KMS-11 (cell line): ENCODE measurements around the gene C1QTNF1.

ENCODE experiments used
- H2AFZ ChIP-seq: fragments of 200-600 bp; sonication (generic); 2 replicates; pipeline ENCODE4 v1.6.1; 2016; ENCODE audit warnings: antibody characterized with exemption, mixed run types, low read depth
- H3K27ac ChIP-seq: fragments of 200-600 bp; sonication (generic); 2 replicates; pipeline ENCODE4 v1.6.1; 2016; ENCODE audit warnings: mild to moderate bottlenecking, mixed run types
- H3K27me3 ChIP-seq: fragments of 200-600 bp; sonication (generic); 2 replicates; pipeline ENCODE4 v1.6.1; 2017; ENCODE audit warnings: mild to moderate bottlenecking, low read depth, mixed run types, moderate library complexity; ENCODE audit not compliant: insufficient read depth
- H3K36me3 ChIP-seq: fragments of 200-600 bp; sonication (generic); 2 replicates; pipeline ENCODE4 v1.6.1; 2017; ENCODE audit warnings: mild to moderate bottlenecking, mixed run types; ENCODE audit not compliant: insufficient read depth
- H3K4me1 ChIP-seq: fragments of 200-600 bp; sonication (generic); 2 replicates; pipeline ENCODE4 v1.6.1; 2016; ENCODE audit warnings: mild to moderate bottlenecking, low read depth, mixed run types; ENCODE audit not compliant: poor library complexity, severe bottlenecking
- H3K4me2 ChIP-seq: fragments of 200-600 bp; sonication (generic); 2 replicates; pipeline ENCODE4 v1.7.0; 2016; ENCODE audit warnings: mild to moderate bottlenecking, mixed run types
- H3K4me3 ChIP-seq: fragments of 200-600 bp; sonication (generic); IDR thresholded peaks from 2 replicates; pipeline ENCODE4 v1.6.1; 2017; ENCODE audit warnings: low read depth, low read length, mixed read lengths; ENCODE audit not compliant: insufficient read depth
- H3K79me2 ChIP-seq: fragments of 200-600 bp; sonication (generic); 2 replicates; pipeline ENCODE4 v1.6.1; 2016; ENCODE audit warnings: low read depth, mixed run types; ENCODE audit not compliant: insufficient read depth
- H3K9ac ChIP-seq: fragments of 200-600 bp; sonication (generic); 2 replicates; pipeline ENCODE4 v1.6.1; 2016; ENCODE audit warnings: mild to moderate bottlenecking, mixed run types
- H4K20me1 ChIP-seq: fragments of 200-600 bp; sonication (generic); 2 replicates; pipeline ENCODE4 v1.6.1; 2016; ENCODE audit warnings: mild to moderate bottlenecking, mixed run types; ENCODE audit not compliant: insufficient read depth
- TF ChIP-seq, protein P1 (sequence below): fragments of 200-600 bp; sonication (generic); conservative IDR thresholded peaks from 2 replicates; pipeline ENCODE4 v1.6.1; 2017; ENCODE audit warnings: low read depth, mild to moderate bottlenecking, antibody characterized with exemption, low read length, moderate library complexity, mixed read lengths

Gene C1QTNF1

DNA sequence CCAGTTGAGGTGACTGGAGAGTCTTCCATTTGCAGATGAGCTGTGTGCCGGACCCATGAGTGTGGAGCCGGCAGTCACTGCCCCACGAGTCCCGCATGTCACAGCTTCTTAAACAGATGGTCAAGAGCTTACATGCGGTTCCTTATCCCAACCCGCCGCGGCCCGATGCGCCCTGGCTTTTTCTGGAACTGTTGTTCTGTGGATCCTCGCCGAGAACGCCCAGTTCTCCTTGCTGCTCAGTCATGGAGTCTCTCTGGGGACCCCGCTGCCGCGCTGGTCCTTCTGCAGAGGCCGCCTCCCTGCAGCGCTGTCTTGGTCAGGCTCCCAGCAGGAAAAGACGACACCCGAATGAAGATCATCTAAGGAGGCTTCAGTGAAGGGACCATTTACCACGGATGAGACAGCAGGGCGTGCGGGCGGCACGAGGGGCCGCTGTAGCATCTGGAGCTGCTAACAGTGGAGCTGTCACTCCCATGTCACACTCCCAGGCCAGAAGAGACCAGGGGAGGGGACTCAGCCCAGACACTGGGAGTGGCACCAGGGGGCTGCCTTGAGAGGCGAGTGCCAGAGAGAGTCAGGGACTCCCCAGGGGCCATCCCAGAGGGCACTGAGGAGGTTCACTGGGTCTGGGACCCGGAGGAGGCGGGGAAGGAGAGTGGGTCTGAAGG is 33.5 kb upstream of the C1QTNF1 start:
- no peaks in the 10 kb centered on the region for H4K20me1 ChIP-seq

DNA sequence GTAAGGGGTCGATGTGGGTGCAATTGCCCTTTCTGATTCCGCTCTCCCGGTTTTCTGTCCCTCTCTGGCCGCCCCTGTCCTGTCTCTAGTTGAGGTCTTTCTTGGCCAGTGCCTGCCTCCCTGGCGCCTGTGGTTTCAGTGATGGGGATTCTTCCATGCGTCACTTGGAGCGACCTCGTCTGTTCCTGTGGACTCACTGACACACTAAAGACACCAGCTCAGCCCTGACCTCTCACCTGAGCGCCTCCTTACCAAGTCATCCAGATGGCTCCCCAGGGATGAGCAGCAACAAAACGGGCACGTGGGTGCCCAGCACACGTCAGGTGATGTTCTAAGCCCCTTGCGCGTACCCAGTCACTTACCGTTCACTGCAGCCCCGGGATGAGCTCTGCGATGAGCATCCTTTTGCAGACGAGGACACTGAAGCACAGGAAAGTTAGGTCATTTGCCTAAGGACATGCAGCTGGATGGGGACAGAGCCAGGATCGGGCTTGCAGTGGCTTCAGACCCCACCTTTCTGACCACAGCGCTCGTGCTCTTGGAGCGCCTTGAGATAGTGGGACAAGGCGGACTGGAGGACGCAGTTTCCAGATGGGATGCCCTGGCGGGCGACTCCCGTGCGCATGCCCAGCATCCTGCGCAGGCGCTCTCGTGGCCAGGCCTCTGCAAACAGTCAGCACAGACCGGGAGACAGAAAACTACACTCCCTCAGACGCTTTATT is 32.8 kb upstream of the C1QTNF1 start:
- Histone ChIP-seq H3K27me3 (no peaks in the 10 kb centered on the region), H3K36me3 (no peaks in the 10 kb centered on the region), H3K79me2 (no peaks in the 10 kb centered on the region), H3K27ac (no peak overlapping the region), H3K4me1 (peaks cover 9% of the 10 kb centered on the region), H4K20me1 (no peaks in the 10 kb centered on the region), H3K4me2 (no peak overlapping the region), H2AFZ (no peak overlapping the region), H3K9ac (no peak overlapping the region), H3K4me3 (no peak overlapping the region)
- TF ChIP-seq, protein P1, sequence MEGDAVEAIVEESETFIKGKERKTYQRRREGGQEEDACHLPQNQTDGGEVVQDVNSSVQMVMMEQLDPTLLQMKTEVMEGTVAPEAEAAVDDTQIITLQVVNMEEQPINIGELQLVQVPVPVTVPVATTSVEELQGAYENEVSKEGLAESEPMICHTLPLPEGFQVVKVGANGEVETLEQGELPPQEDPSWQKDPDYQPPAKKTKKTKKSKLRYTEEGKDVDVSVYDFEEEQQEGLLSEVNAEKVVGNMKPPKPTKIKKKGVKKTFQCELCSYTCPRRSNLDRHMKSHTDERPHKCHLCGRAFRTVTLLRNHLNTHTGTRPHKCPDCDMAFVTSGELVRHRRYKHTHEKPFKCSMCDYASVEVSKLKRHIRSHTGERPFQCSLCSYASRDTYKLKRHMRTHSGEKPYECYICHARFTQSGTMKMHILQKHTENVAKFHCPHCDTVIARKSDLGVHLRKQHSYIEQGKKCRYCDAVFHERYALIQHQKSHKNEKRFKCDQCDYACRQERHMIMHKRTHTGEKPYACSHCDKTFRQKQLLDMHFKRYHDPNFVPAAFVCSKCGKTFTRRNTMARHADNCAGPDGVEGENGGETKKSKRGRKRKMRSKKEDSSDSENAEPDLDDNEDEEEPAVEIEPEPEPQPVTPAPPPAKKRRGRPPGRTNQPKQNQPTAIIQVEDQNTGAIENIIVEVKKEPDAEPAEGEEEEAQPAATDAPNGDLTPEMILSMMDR: no peak

More for the DNA sequence above, 33.5 kb upstream of the C1QTNF1 start:
- H3K27me3 ChIP-seq: no peaks in the 10 kb centered on the region
- peaks cover 16% of the 10 kb centered on the region for H3K4me1 ChIP-seq
- TF ChIP-seq, protein P1: no peak
- no peak overlapping the region for H3K4me2 ChIP-seq
- H2AFZ ChIP-seq: no peak overlapping the region
- H3K4me3 ChIP-seq: no peak overlapping the region
- no peaks in the 10 kb centered on the region for H3K36me3 ChIP-seq
- no peaks in the 10 kb centered on the region for H3K79me2 ChIP-seq
- no peak overlapping the region for H3K27ac ChIP-seq
- no peak overlapping the region for H3K9ac ChIP-seq

DNA sequence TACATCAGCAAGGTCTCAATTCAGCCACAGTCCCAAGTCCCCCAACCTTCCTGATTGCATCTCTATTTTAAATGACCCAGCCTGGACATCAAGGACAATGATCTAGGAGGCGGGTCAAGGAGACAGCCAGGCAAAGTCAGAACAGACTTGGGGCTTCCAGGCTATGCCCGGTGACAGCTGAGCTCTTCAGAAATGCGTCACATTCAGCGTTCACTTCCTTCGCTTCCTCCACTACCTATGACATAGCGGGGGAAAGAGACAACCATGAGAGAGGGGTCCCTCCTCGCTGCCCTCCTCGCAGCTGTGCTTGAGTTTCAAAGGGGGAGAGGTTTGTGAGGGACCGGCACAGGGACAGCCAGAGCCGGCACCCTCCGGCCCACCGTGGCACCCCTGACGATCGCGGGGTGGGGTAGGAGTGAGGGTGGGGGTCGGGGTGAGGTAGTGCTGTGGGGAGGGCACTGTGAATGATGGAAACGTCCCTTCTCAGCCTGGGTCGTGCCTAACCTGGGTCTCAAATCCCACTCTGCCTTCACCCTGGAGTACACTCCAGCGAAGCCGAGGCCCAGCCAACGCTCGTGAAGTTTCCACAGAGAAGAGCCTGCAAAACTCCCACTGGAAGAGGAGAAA is 31.9 kb upstream of the C1QTNF1 start:
- no peak overlapping the region for H2AFZ ChIP-seq
- H3K9ac ChIP-seq: no peak overlapping the region
- H3K4me3 ChIP-seq: no peak overlapping the region
- no peak overlapping the region for H3K4me2 ChIP-seq
- H3K36me3 ChIP-seq: peaks cover 4% of the 10 kb centered on the region; the same call in 1 of the 2 replicates
- TF ChIP-seq, protein P1: no peak
- no peaks in the 10 kb centered on the region for H3K79me2 ChIP-seq
- H4K20me1 ChIP-seq: no peaks in the 10 kb centered on the region
- peaks cover under 1% of the 10 kb centered on the region for H3K4me1 ChIP-seq
- no peaks in the 10 kb centered on the region for H3K27me3 ChIP-seq
- H3K27ac ChIP-seq: no peak overlapping the region

DNA sequence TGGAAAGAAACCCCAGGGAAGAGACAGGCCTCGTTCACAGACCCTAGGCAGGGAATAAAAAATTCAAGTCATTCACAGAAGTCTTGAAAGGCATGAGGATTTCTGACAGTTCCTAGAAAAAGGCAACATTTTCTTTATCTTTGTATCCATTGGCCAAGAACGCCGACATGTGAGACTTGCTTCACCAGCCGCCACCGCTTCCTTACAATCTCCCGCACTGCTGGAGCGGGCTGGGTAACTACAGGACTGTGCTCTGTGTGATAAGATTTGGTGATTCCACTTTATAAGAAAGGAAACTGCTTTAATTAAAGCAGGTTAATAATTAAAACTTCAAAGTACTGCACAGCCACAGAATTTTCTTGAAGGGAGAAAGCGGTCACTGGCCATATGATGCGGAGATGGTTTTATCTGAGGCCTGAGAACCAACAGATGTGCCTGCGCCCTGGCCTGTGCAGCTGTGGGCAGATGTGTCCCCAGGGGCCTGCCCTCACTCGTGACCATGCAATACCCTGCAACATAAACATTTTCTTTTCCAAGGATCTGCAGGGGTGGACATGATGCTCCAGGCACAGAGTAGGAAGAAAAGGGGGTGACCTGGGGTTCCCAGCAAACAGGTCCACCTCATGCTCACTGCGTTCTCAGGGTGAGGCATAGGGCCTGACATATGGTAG is 31.3 kb upstream of the C1QTNF1 start:
- H3K36me3 ChIP-seq: peaks cover 8% of the 10 kb centered on the region; the same call in 1 of the 2 replicates
- H3K9ac ChIP-seq: no peak overlapping the region
- no peaks in the 10 kb centered on the region for H4K20me1 ChIP-seq
- H3K27ac ChIP-seq: no peak overlapping the region
- no peaks in the 10 kb centered on the region for H3K4me1 ChIP-seq
- H3K4me3 ChIP-seq: no peak overlapping the region
- no peak overlapping the region for H2AFZ ChIP-seq
- TF ChIP-seq, protein P1: no peak
- no peak overlapping the region for H3K4me2 ChIP-seq
- H3K27me3 ChIP-seq: no peaks in the 10 kb centered on the region
- no peaks in the 10 kb centered on the region for H3K79me2 ChIP-seq
